ENCODE data around the gene UGT1A9. TPM values are rescaled to one million over a fixed set of nuclear protein-coding genes. Genes with fewer than 3 reads are reported as not detected.

The UGT1A9 gene
- total RNA-seq, 1 experiment from 2014 or later = not detected

GRCh38 chr2:233746475-233747282 is 75.0 kb downstream of the UGT1A9 start:
- Mint-ChIP-seq H3K27me3 (ENCODE audit: low read depth) (peaks cover 12% of the 10 kb centered on the region), H3K27ac (no peak overlapping the region), H3K4me1 (no peaks in the 10 kb centered on the region), H3K36me3 (ENCODE audit: insufficient read depth in 1 of 3, low read depth in 3 of 3) (peaks cover 7 to 14% (median 8%) of the 10 kb centered on the region in 3 experiments; a peak in 5 of 7 replicates), H3K4me3 (no peak overlapping the region), H3K9me3 (peaks cover 35 to 42% of the 10 kb centered on the region in 2 experiments)
- Histone ChIP-seq H2AFZ (ENCODE audit: low read length) (no peak overlapping the region), H3T11ph (ENCODE audit: low read length) (no peak overlapping the region), H4K8ac (replicated peaks; ENCODE audit: insufficient read length, low read depth, low read length) (no peak overlapping the region), H3K27ac (ENCODE audit: insufficient read length, low read depth, low read length) (no peak overlapping the region), H4K91ac (ENCODE audit: insufficient read length, low read depth, low read length) (no peak overlapping the region), H3K23ac (ENCODE audit: insufficient read length, low read depth, low read length) (no peak overlapping the region), H3K14ac (ENCODE audit: insufficient read depth, low read length) (no peak overlapping the region), H3K56ac (ENCODE audit: insufficient read length, low read depth, low read length) (no peak overlapping the region), H3K9ac (ENCODE audit: extremely low read depth, insufficient read length, low read length) (no peak overlapping the region), H3K18ac (ENCODE audit: insufficient read length, low read depth, low read length) (no peak overlapping the region), H2AK5ac (ENCODE audit: insufficient read length, low read length) (no peak overlapping the region), H4K5ac (ENCODE audit: insufficient read length, low read depth, low read length) (no peak overlapping the region), H3K4me1 (ENCODE audit: insufficient read depth, low read length) (no peaks in the 10 kb centered on the region), H3K79me2 (ENCODE audit: insufficient read depth, low read length) (no peaks in the 10 kb centered on the region), H2BK20ac (ENCODE audit: low read depth, low read length, poor library complexity, severe bottlenecking) (no peak overlapping the region), H3K4ac (ENCODE audit: low read depth, low read length) (no peak overlapping the region), H3K4me2 (ENCODE audit: insufficient read depth, insufficient read length, low read length) (no peak overlapping the region), H3K27me3 (ENCODE audit: insufficient read depth, low read length) (no peaks in the 10 kb centered on the region), H3K9me3 (ENCODE audit: control insufficient read depth, low read depth, low read length) (no peaks in the 10 kb centered on the region), H2BK15ac (ENCODE audit: low read depth, low read length) (no peak overlapping the region), H4K20me1 (ENCODE audit: control insufficient read depth, insufficient read depth, insufficient read length) (no peaks in the 10 kb centered on the region), H2BK5ac (ENCODE audit: insufficient read length, low read length) (no peak overlapping the region), H2BK120ac (ENCODE audit: low read depth, low read length, poor library complexity, severe bottlenecking) (no peak overlapping the region), H3K79me1 (ENCODE audit: insufficient read depth, low read depth, low read length, poor library complexity, severe bottlenecking) (no peaks in the 10 kb centered on the region), H3K23me2 (ENCODE audit: insufficient read length, low read depth, low read length, poor library complexity, severe bottlenecking) (no peaks in the 10 kb centered on the region), H2BK12ac (ENCODE audit: insufficient read length, low read depth, low read length) (no peak overlapping the region)
- DNase-seq = no peak
- no peak for TF ChIP-seq CTCF (conservative IDR thresholded peaks at IDR 0.05)
- WGBS (ENCODE audit: extremely low coverage, insufficient read length, low lambda C conversion rate) = no CpG with 5 or more reads among the region's 10 CpGs

All from H9 (cell line).